Mesenchymal stem cell (in vitro differentiated cells and primary cell): ENCODE results near the gene ATAD1.
"Not testable (repeated sequence)": the region's sequence is repeated elsewhere in the genome, so short reads cannot be mapped to it uniquely, and the experiment has no call there.

Source experiments
- DNase-seq: peaks from one replicate; pipeline ENCODE4 v3.0.0-alpha.2; 2013
- H2AFZ ChIP-seq: one replicate; pipeline ENCODE4 v1.6.1; 2013; ENCODE audit warnings: low read depth, mild to moderate bottlenecking, control low read depth, inconsistent platforms, low read length, moderate library complexity
- H2AK5ac ChIP-seq: 2 replicates; pipeline ENCODE4 v1.6.1; 2013; ENCODE audit warnings: low read length, moderate library complexity, mild to moderate bottlenecking, inconsistent platforms; ENCODE audit not compliant: severe bottlenecking
- H2BK120ac ChIP-seq: one replicate; pipeline ENCODE4 v1.6.1; 2013; ENCODE audit warnings: low read depth, mild to moderate bottlenecking, inconsistent platforms, low read length, moderate library complexity
- H2BK12ac ChIP-seq, 2 experiments: one replicate each; pipeline ENCODE4 v1.6.1; 2013; ENCODE audit warnings: inconsistent platforms in 2 of 2, low read length in 2 of 2, mild to moderate bottlenecking in 2 of 2, moderate library complexity in 2 of 2, control low read depth in 1 of 2
- H2BK15ac ChIP-seq: one replicate; pipeline ENCODE4 v1.6.1; 2013; ENCODE audit warnings: mild to moderate bottlenecking, low read depth, inconsistent platforms; ENCODE audit not compliant: poor library complexity, severe bottlenecking
- H2BK5ac ChIP-seq: 2 replicates; pipeline ENCODE4 v1.6.1; 2013; ENCODE audit warnings: low read depth, mild to moderate bottlenecking, low read length, control low read depth, inconsistent platforms; ENCODE audit not compliant: poor library complexity, severe bottlenecking
- H3K14ac ChIP-seq, 2 experiments: one replicate each; pipeline ENCODE4 v1.6.1; 2013; ENCODE audit warnings: inconsistent platforms in 2 of 2, low read length in 2 of 2, control low read depth in 1 of 2, mild to moderate bottlenecking in 1 of 2, moderate library complexity in 1 of 2
- H3K18ac ChIP-seq, 2 experiments: one replicate each; pipeline ENCODE4 v1.6.1; 2013; ENCODE audit warnings: inconsistent platforms in 2 of 2, low read length in 2 of 2, control low read depth in 1 of 2, low read depth in 1 of 2, mild to moderate bottlenecking in 1 of 2
- H3K23ac ChIP-seq, 2 experiments: one replicate each; pipeline ENCODE4 v1.6.1; 2013; ENCODE audit warnings: inconsistent platforms in 2 of 2, low read length in 2 of 2, mild to moderate bottlenecking in 2 of 2, moderate library complexity in 2 of 2, control low read depth in 1 of 2
- H3K27ac ChIP-seq: 2 replicates; pipeline ENCODE4 v1.5.1; 2013; ENCODE audit warnings: mild to moderate bottlenecking, moderate library complexity, low read length, control low read depth, inconsistent platforms; ENCODE audit not compliant: poor library complexity, severe bottlenecking
- H3K27me3 ChIP-seq, 2 experiments: 2 replicates each; pipeline versions ENCODE4 v1.6.1 to v1.7.0; 2013; ENCODE audit warnings: low read length in 2 of 2, mild to moderate bottlenecking in 2 of 2, moderate library complexity in 2 of 2, control low read depth in 1 of 2, inconsistent platforms in 1 of 2; ENCODE audit not compliant: control insufficient read depth in 1 of 2, insufficient read depth in 1 of 2
- H3K36me3 ChIP-seq, 2 experiments: 2 replicates each; pipeline versions ENCODE4 v1.6.1 to v1.7.0; 2013; ENCODE audit warnings: low read length in 2 of 2, control low read depth in 1 of 2, inconsistent platforms in 1 of 2, low read depth in 1 of 2, mild to moderate bottlenecking in 1 of 2; ENCODE audit not compliant: insufficient read depth in 2 of 2, control insufficient read depth in 1 of 2
- H3K4ac ChIP-seq, 2 experiments: one replicate each; pipeline ENCODE4 v1.6.1; 2013; ENCODE audit warnings: inconsistent platforms in 2 of 2, low read length in 2 of 2, mild to moderate bottlenecking in 2 of 2, moderate library complexity in 2 of 2, control low read depth in 1 of 2, low read depth in 1 of 2
- H3K4me1 ChIP-seq: 2 replicates; pipeline ENCODE4 v1.6.1; 2013; ENCODE audit warnings: low read depth, low read length, control low read depth; ENCODE audit not compliant: control insufficient read depth, insufficient read depth
- H3K4me2 ChIP-seq: 2 replicates; pipeline ENCODE4 v1.6.1; 2013; ENCODE audit warnings: low read length, mild to moderate bottlenecking, inconsistent platforms; ENCODE audit not compliant: poor library complexity, severe bottlenecking
- H3K4me3 ChIP-seq, 2 experiments: 2 replicates each; pipeline versions ENCODE4 v1.5.1 to v1.7.0; 2013; ENCODE audit warnings: low read length in 2 of 2, mild to moderate bottlenecking in 2 of 2, control low read depth in 1 of 2, low read depth in 1 of 2; ENCODE audit not compliant: insufficient read depth in 1 of 2
- H3K79me1 ChIP-seq: replicated peaks from 2 replicates; pipeline ENCODE4 v1.6.1; 2013; ENCODE audit warnings: mild to moderate bottlenecking, control low read depth, low read length, inconsistent platforms; ENCODE audit not compliant: poor library complexity, severe bottlenecking
- H3K9ac ChIP-seq: 2 replicates; pipeline ENCODE4 v1.7.0; 2013; ENCODE audit warnings: mild to moderate bottlenecking, low read length, moderate library complexity
- H3K9me3 ChIP-seq: 2 replicates; pipeline ENCODE4 v1.7.0; 2013; ENCODE audit warnings: mild to moderate bottlenecking, low read length; ENCODE audit not compliant: control insufficient read depth
- H4K8ac ChIP-seq: one replicate; pipeline ENCODE4 v1.6.1; 2013; ENCODE audit warnings: inconsistent platforms, mild to moderate bottlenecking, low read length, moderate library complexity
- H4K91ac ChIP-seq: one replicate; pipeline ENCODE4 v1.6.1; 2013; ENCODE audit warnings: mild to moderate bottlenecking, low read length, inconsistent platforms
- WGBS: methylation state at CpG from one replicate; pipeline ENCODE4 v1.1.7; 2013; ENCODE audit warnings: mixed read lengths; 5-methylcytosine and 5-hydroxymethylcytosine counted together

ATAD1 gene

DNA sequence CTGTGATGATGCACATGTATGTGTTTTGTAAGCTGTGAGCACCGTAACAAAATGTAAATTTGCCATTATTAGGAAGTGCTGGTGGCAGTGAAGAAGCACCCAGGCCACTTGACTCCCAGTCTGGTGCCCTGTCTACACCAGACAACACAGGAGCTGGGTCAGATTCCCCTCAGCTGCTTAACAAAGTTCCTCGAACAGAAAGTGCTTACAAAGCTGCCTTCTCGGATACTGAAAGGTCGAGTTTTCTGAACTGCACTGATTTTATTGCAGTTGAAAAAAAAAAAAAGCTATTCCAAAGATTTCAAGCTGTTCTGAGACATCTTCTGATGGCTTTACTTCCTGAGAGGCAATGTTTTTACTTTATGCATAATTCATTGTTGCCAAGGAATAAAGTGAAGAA lies 71.1 kb downstream of the ATAD1 start:
- H2AK5ac ChIP-seq, result no peak overlapping the region
- H3K27me3 ChIP-seq, result no peaks in the 10 kb centered on the region
- no peak overlapping the region for H3K18ac ChIP-seq
- no peak overlapping the region for H2BK15ac ChIP-seq
- H3K4ac ChIP-seq, result no peak overlapping the region
- H3K23ac ChIP-seq, result no peak overlapping the region
- H3K9me3 ChIP-seq, result no peaks in the 10 kb centered on the region
- no peaks in the 10 kb centered on the region for H3K79me1 ChIP-seq
- no peak overlapping the region for H2BK5ac ChIP-seq
- H2BK12ac ChIP-seq, result no peak overlapping the region
- peaks cover 4 to 43% of the 10 kb centered on the region in 2 experiments for H3K36me3 ChIP-seq
- H3K9ac ChIP-seq, result no peak overlapping the region
- no peak overlapping the region for H3K4me2 ChIP-seq
- no peak overlapping the region for H2AFZ ChIP-seq
- no peak overlapping the region for H4K8ac ChIP-seq
- H4K91ac ChIP-seq, result no peak overlapping the region
- H3K4me3 ChIP-seq, result no peak overlapping the region
- no peak for DNase-seq
- no peak overlapping the region for H3K27ac ChIP-seq
- H3K14ac ChIP-seq, result no peak overlapping the region
- no peaks in the 10 kb centered on the region for H3K4me1 ChIP-seq
- H2BK120ac ChIP-seq, result no peak overlapping the region
- WGBS, result 47% methylated on average over 4 of the region's 4 CpGs

- no peak overlapping the region for H2AK5ac ChIP-seq
- no peak overlapping the region for H2BK120ac ChIP-seq
- H3K9ac ChIP-seq, result no peak overlapping the region
- H2AFZ ChIP-seq, result no peak overlapping the region
- H4K8ac ChIP-seq, result no peak overlapping the region
- no peaks in the 10 kb centered on the region for H3K9me3 ChIP-seq
- H3K4me1 ChIP-seq, result no peaks in the 10 kb centered on the region
- H3K18ac ChIP-seq, result no peak overlapping the region
- H3K4me2 ChIP-seq, result no peak overlapping the region
- no peaks in the 10 kb centered on the region for H3K27me3 ChIP-seq
- no peak overlapping the region for H4K91ac ChIP-seq
- peaks cover 4 to 43% of the 10 kb centered on the region in 2 experiments for H3K36me3 ChIP-seq
- H2BK15ac ChIP-seq, result no peak overlapping the region
- no peak overlapping the region for H3K27ac ChIP-seq
- H2BK5ac ChIP-seq, result no peak overlapping the region
- H2BK12ac ChIP-seq, result no peak overlapping the region
- DNase-seq, result no peak
- H3K23ac ChIP-seq, result no peak overlapping the region
- no peak overlapping the region for H3K4me3 ChIP-seq
- WGBS, result 100% methylated on average over 1 of the region's 2 CpGs
- H3K79me1 ChIP-seq, result no peaks in the 10 kb centered on the region
- no peak overlapping the region for H3K4ac ChIP-seq
- no peak overlapping the region for H3K14ac ChIP-seq
Observed at GRCh38 chr10:87744606-87745005, 73.4 kb downstream of the ATAD1 start.

DNA sequence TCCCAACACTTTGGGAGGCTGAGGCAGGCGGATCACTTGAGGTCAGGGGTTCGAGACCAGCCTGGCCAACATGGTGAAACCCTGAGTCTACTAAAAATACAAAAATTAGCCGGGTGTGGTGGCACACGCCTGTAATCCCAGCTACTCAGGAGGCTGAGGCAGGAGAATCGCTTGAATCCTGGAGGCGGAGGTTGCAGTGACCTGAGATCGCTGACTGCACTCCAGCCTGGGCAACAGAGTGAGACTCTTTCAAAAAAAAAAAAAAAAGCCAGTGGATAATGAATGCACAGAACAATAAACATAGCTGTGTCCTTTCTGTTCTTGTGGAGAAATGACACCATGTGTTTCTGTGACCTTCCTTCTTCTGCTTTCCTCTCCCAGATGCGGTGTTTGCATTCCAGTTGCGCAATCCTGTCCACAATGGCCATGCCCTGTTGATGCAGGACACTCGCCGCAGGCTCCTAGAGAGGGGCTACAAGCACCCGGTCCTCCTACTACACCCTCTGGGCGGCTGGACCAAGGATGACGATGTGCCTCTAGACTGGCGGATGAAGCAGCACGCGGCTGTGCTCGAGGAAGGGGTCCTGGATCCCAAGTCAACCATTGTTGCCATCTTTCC lies 74.9 kb downstream of the ATAD1 start:
- DNase-seq, H3K4me1 ChIP-seq: not testable (repeated sequence)

DNA sequence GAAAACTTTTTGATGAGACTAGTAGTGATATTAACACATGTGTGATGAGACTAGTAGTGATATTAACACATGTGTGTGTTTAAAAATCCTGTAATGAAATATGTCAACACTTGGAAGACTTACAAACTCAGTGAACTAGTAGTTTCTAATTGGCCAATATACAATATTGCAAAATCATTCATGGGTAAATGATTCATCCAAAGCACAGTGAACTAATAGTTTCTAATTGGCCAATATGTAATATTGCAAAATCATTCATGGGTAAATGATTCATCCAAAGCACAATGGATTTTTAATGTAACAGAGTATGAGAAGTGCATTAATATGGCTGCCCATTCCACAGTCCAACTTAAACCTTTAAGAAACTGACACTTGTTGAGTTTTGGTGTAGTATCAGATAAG lies 77.8 kb downstream of the ATAD1 start:
- H2BK12ac ChIP-seq, result no peak overlapping the region

More for the DNA sequence above, 74.9 kb downstream of the ATAD1 start:
- H3K14ac ChIP-seq, result peak overlapping the region in 1 of 2 experiments; percentile 65
- H3K4me3 ChIP-seq, result peak overlapping the region in 1 of 2 experiments; percentile 28
- not testable (repeated sequence) for H2BK15ac ChIP-seq, H3K9me3 ChIP-seq, H3K27me3 ChIP-seq, H4K91ac ChIP-seq, H2BK12ac ChIP-seq, H3K79me1 ChIP-seq, H3K4ac ChIP-seq, H3K27ac ChIP-seq, H2AK5ac ChIP-seq, H2BK120ac ChIP-seq, H3K9ac ChIP-seq, H3K23ac ChIP-seq, H4K8ac ChIP-seq, H2BK5ac ChIP-seq, H3K4me2 ChIP-seq, H2AFZ ChIP-seq
- WGBS, result 95% methylated on average over 17 of the region's 18 CpGs
- peaks cover 4 to 39% of the 10 kb centered on the region in 2 experiments for H3K36me3 ChIP-seq
- peak overlapping the region in 1 of 2 experiments; percentile 5 for H3K18ac ChIP-seq

More for the DNA sequence above, 77.8 kb downstream of the ATAD1 start:
- Histone ChIP-seq H2AFZ (no peak overlapping the region), H3K18ac (no peak overlapping the region), H3K79me1 (no peaks in the 10 kb centered on the region), H3K27me3 (no peaks in the 10 kb centered on the region), H3K27ac (no peak overlapping the region), H3K4me2 (no peak overlapping the region), H3K4me1 (no peaks in the 10 kb centered on the region), H2BK15ac (no peak overlapping the region), H3K4me3 (no peak overlapping the region), H2BK120ac (no peak overlapping the region), H4K8ac (no peak overlapping the region), H3K14ac (no peak overlapping the region), H3K9ac (peak overlapping the region; percentile 30), H3K9me3 (no peaks in the 10 kb centered on the region), H3K36me3 (peaks cover 4 to 26% of the 10 kb centered on the region in 2 experiments), H4K91ac (no peak overlapping the region), H3K4ac (no peak overlapping the region), H3K23ac (no peak overlapping the region), H2BK5ac (no peak overlapping the region), H2AK5ac (no peak overlapping the region)
- peak; percentile 82 for DNase-seq
